Embryonic facial prominence (tissue), 1 donor: ENCODE data around the gene PDE4D.

Experiments used
- DNase-seq: peaks from one replicate; pipeline ENCODE4 v3.0.0-alpha.2; 2016; ENCODE audit errors: extremely low spot score

PDE4D gene

GRCh38 chr5:59893429-59894227 lies at the start of gene PDE4D:
Gene PDE4D, minus strand, starts transcription at chr5:59893726.
- DNase-seq: peak; percentile 16

- no peak for DNase-seq
Measured at GRCh38 chr5:59937633-59938032, 44.1 kb upstream of the PDE4D start.

GRCh38 chr5:59923465-59923864 lies 29.9 kb upstream of the PDE4D start:
- DNase-seq: no peak

GRCh38 chr5:59922220-59922619 lies 28.7 kb upstream of the PDE4D start:
- no peak for DNase-seq

GRCh38 chr5:59921816-59922215 lies 28.3 kb upstream of the PDE4D start:
- DNase-seq: no peak

- no peak for DNase-seq
Measured at GRCh38 chr5:59919484-59919883, 26.0 kb upstream of the PDE4D start.

GRCh38 chr5:59917121-59917520 lies 23.6 kb upstream of the PDE4D start:
- no peak for DNase-seq

GRCh38 chr5:59905188-59905587 lies 11.7 kb upstream of the PDE4D start:
- DNase-seq: no peak

GRCh38 chr5:59897075-59897474 lies 3.5 kb upstream of the PDE4D start:
- DNase-seq: no peak

GRCh38 chr5:59891962-59892643 lies 1.4 kb downstream of the PDE4D start:
- DNase-seq: no peak

GRCh38 chr5:59887274-59887673 lies 6.3 kb downstream of the PDE4D start:
- no peak for DNase-seq

- DNase-seq: no peak
Measured at GRCh38 chr5:59874675-59875074, 18.9 kb downstream of the PDE4D start.

- no peak for DNase-seq
Measured at GRCh38 chr5:59873113-59873512, 20.4 kb downstream of the PDE4D start.

- DNase-seq: no peak
Measured at GRCh38 chr5:59866661-59867060, 26.9 kb downstream of the PDE4D start.

GRCh38 chr5:59864718-59865117 lies 28.8 kb downstream of the PDE4D start:
- DNase-seq: no peak

GRCh38 chr5:59863777-59864176 lies 29.7 kb downstream of the PDE4D start:
- no peak for DNase-seq

- no peak for DNase-seq
Measured at GRCh38 chr5:59856358-59856757, 37.2 kb downstream of the PDE4D start.

- DNase-seq: no peak
Measured at GRCh38 chr5:59850766-59851165, 42.8 kb downstream of the PDE4D start.

- no peak for DNase-seq
Measured at GRCh38 chr5:59847586-59847985, 45.9 kb downstream of the PDE4D start.

- DNase-seq: no peak
Measured at GRCh38 chr5:59845730-59846129, 47.8 kb downstream of the PDE4D start.

- DNase-seq: no peak
Measured at GRCh38 chr5:59843511-59844213, 49.9 kb downstream of the PDE4D start.

- DNase-seq: no peak
Measured at GRCh38 chr5:59842999-59843398, 50.5 kb downstream of the PDE4D start.

- DNase-seq: no peak
Measured at GRCh38 chr5:59840200-59840601, 53.3 kb downstream of the PDE4D start.
